ENCODE measurements around the gene EPG5.

DNA sequence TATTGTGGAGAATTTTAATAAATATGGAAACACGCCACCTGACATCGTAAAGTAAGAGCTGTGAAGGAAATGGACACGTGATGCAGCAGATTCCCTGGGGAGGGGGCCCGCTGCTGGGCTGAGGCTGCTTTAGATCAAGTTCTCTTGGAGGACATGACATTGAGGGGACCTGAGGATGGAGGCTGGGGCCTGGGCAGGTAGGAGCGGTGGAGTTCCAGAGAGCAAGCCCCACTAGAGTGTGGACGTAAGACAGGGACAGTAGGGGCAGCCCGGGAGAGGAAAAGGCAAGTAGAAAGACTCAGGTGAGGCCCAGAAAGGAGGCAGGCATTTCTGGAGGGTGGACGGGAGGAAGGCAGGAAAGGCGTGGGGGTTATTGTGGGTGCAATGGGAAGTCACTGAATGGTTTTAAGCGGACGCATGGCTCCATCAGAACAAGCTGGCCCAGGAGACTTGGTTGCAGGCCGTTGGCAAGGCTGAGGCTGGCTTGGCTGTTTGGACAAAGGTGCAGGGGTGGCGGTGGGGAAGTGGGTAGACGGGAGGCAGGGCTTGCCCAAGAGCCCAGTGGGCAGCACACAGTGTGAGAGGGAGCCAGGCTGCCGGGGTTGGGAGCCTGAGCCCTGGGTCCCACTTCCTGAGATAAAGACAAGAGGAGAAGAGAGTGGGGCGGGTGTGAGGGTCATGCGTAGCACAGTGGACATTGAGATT is 125.9 kb downstream of the EPG5 start:
- TF ChIP-seq, protein P1, sequence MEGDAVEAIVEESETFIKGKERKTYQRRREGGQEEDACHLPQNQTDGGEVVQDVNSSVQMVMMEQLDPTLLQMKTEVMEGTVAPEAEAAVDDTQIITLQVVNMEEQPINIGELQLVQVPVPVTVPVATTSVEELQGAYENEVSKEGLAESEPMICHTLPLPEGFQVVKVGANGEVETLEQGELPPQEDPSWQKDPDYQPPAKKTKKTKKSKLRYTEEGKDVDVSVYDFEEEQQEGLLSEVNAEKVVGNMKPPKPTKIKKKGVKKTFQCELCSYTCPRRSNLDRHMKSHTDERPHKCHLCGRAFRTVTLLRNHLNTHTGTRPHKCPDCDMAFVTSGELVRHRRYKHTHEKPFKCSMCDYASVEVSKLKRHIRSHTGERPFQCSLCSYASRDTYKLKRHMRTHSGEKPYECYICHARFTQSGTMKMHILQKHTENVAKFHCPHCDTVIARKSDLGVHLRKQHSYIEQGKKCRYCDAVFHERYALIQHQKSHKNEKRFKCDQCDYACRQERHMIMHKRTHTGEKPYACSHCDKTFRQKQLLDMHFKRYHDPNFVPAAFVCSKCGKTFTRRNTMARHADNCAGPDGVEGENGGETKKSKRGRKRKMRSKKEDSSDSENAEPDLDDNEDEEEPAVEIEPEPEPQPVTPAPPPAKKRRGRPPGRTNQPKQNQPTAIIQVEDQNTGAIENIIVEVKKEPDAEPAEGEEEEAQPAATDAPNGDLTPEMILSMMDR (IDR thresholded peaks at IDR 0.05; ENCODE audit: insufficient read depth, low read depth, low read length): no peak
- no peak for TF ChIP-seq EZH2 (IDR thresholded peaks at IDR 0.05; ENCODE audit: insufficient read depth, low read length)
